SKM-1 treated with dmso at 0.1 percent for 144 hours (cell line): ENCODE data around the gene CFLAR.

Experiments used
- DNase-seq: peaks from one replicate; lab custom pipeline; 2025; ENCODE audit not compliant: unreplicated experiment; lab: John Stamatoyannopoulos, UW

Gene CFLAR

GRCh38 chr2:201205515-201205849 lies 89.5 kb downstream of the CFLAR start:
- DNase-seq: no peak

- DNase-seq: peak; percentile 81
These were observed 92.7 kb downstream of the CFLAR start for GRCh38 chr2:201208563-201209252.

GRCh38 chr2:201215963-201216362 lies 100.0 kb downstream of the CFLAR start:
- DNase-seq: no peak

- no peak for DNase-seq
These were observed 101.0 kb downstream of the CFLAR start for GRCh38 chr2:201216918-201217317.

GRCh38 chr2:201218780-201219179 lies 102.8 kb downstream of the CFLAR start:
- no peak for DNase-seq

DNA sequence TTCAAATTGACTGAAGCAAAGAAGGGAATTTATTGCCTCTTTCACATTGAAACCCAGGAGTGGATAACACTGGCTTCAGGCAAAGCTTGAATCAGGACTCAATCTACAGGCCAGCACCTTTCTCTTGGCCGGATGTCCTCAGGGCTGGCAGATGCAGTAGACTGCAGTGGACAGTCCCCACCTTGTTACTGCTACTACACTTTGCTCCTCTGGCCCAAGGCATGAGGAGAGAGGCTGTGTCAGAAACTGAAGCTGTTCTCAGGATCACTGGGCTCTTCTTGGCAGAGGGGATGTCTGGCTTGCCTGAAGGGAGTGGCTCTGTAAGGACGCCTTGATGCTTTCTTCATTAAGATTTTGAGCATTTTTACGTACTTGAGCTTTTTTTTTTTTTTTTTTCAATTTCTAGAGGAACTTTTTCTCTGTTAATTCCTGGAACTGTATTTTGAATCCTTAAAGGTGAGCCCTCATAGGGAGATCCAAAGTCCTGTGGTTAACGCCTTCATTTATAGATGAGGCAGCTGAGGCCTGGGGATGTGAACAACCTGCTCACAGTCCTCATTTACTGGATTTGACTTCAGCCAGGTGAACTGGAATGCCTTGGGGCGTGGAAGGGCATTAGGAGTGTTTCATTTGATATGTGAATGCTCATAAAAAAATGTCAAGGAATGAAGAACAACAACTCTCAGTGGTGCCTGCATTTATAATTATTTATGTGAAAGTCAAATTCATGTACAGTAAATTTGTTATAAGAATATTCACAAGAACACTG lies 103.5 kb downstream of the CFLAR start:
- no peak for DNase-seq

- DNase-seq: no peak
These were observed 104.2 kb downstream of the CFLAR start for GRCh38 chr2:201220102-201220570.

DNA sequence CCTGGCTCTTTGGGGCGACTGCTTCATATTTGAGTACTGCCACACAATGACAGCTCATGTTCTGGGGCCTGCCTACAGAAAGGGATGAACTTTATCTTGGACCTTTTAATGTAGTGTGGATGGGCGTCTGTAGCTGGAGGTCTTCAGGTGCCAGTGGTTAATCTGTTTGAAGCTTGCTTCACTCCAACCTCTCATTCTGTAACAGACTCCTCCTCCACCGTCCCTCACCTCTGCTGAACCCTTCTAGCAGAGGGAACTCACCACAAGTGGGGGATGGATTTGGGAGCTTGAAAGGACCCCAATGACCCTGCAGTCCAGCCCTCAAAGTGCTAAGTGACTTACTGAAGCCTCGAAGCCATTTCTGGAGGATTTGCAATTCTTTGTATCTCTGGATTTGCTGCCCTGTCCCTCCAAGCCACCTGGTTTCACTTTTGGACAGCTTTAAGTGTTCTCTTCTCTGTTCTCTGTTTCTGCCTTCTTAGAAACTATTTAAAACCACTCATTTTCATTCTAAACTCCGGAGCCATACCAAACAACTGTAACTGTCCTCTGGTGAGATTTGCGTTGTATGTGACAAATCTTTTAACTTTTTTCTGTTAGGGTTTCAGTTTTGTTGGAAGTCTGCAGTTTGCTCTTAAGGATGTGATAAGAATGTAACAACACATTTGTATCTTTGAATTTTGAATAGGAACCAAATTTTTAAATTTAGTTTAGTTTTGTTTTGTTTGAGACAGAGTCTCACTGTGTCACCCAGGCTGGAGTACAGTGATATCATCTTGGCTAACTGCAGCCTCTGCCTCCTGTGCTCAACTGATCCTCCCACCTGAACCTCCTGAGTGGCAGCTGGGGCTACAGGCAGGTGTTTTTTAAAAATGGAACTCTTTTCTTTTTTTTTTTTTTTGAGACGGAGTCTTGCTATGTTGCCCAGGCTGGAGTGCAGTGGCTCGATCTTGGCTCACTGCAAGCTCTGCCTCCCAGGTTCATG lies 107.4 kb downstream of the CFLAR start:
- DNase-seq: no peak
